Measurements from ENCODE around the gene LSG1.

- no peak for TF ChIP-seq CTCF (IDR thresholded peaks at IDR 0.05)
- no peak for TF ChIP-seq EZH2 (IDR thresholded peaks at IDR 0.05)
These were observed 13.2 kb upstream of the LSG1 start for GRCh38 chr3:194685065-194685717.

All from neural progenitor cell (in vitro differentiated cells).